Uterus (tissue), 4 donors: ENCODE results near the gene SLF1. TPM values are rescaled to one million over a fixed set of nuclear protein-coding genes. Genes with fewer than 3 reads are reported as not detected.

ENCODE experiments used
- DNase-seq, 2 donors: peaks; one replicate each; pipeline ENCODE4 v3.0.0-alpha.2; 2019 to 2020
- H3K27ac ChIP-seq, 2 donors: fragments of 200-600 bp; sonication (generic); 1 replicate in 1 of 2; 2 replicates in 1 of 2; pipeline ENCODE4 v1.5.1; 2016 to 2018
- H3K27me3 ChIP-seq, 2 donors: fragments of 200-600 bp; sonication (generic); one replicate each; pipeline ENCODE4 v1.5.1; 2018 to 2019; ENCODE audit warnings: control low read depth in 1 of 2
- H3K36me3 ChIP-seq, 2 donors: fragments of 200-600 bp; sonication (generic); one replicate each; pipeline ENCODE4 v1.5.1; 2019; ENCODE audit warnings: control low read depth in 1 of 2
- H3K4me1 ChIP-seq, 2 donors: fragments of 200-600 bp; sonication (generic); one replicate each; pipeline ENCODE4 v1.5.1; 2018 to 2019; ENCODE audit warnings: control low read depth in 1 of 2
- H3K4me3 ChIP-seq, 2 donors: fragments of 200-600 bp; sonication (generic); 1 replicate in 1 of 2; 2 replicates in 1 of 2; pipeline ENCODE4 v1.5.1; 2018 to 2019; ENCODE audit warnings: mild to moderate bottlenecking in 1 of 2
- H3K9me3 ChIP-seq, 2 donors: fragments of 200-600 bp; sonication (generic); one replicate each; pipeline ENCODE4 v1.5.1; 2019; ENCODE audit warnings: control low read depth in 1 of 2
- CTCF ChIP-seq, 4 experiments: fragments of 200-600 bp in 2 of 4; fragments of 450-650 bp in 2 of 4; sonication (generic) in 2 of 4; IDR thresholded peaks; one replicate each; pipeline ENCODE4 v1.5.1; 2016 to 2019; ENCODE audit warnings: antibody characterized with exemption in 4 of 4, mild to moderate bottlenecking in 2 of 4, moderate library complexity in 1 of 4
- POLR2A ChIP-seq, 2 donors: fragments of 450-650 bp; IDR thresholded peaks; one replicate each; pipeline ENCODE4 v1.6.1; 2016; ENCODE audit warnings: antibody characterized with exemption in 2 of 2, mild to moderate bottlenecking in 1 of 2, moderate library complexity in 1 of 2
- intact Hi-C: fragments of 100-400 bp; cut with DNase I; formaldehyde crosslinking; loops from one replicate; pipeline ENCODE4 v1.15.1; 2023; ENCODE audit warnings: low total_unique reads
- total RNA-seq, 4 donors: library from RNA; depleted of rRNA in 3 of 4; stranded (reverse); fragments of >200 nt in 3 of 4; gene quantifications; one replicate each; pipeline versions ENCODE4 v1.1.0 to v1.2.4, GENCODE V29; 2014 to 2023
- donor health status: DM: yes; HTN: yes; CAD: no.

Gene SLF1
- total RNA-seq, 4 donors from 2014 or later = 5.0 to 18.2 (median 11.8) TPM

DNA sequence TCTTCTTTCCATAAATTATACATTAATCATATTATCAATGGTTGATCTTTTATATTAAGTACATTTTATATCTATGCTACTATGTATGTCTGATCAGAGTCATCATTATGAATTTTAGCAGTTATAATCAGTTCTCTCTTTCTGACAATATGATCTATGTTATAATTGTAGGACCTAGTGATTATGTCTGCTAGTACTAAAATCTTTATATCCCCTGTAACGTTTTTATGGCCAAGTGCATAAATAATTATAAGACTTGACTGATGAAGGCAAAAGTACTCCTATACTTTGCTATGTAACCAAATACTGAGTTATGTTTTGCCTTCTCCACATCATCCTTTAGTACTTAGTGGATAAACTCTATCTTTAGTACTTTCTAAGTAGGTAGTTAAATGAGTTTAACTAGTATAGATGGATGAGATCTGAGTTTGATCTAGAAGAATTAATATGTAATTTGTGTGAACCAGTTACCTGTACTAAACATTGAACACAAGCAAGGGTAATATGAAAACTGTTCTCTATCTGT is 75.4 kb downstream of the SLF1 start:
- no peaks in the 10 kb centered on the region for H3K27me3 ChIP-seq
- intact Hi-C loops = no loop called here
- H3K27ac ChIP-seq = no peak overlapping the region
- TF ChIP-seq POLR2A (IDR thresholded peaks at IDR 0.05) (no peak), CTCF (IDR thresholded peaks at IDR 0.05) (no peak)
- no peak for DNase-seq
- no peaks in the 10 kb centered on the region for H3K36me3 ChIP-seq
- peaks cover 0 to 4% of the 10 kb centered on the region in 2 donors for H3K4me1 ChIP-seq
- H3K4me3 ChIP-seq = no peak overlapping the region
- no peaks in the 10 kb centered on the region for H3K9me3 ChIP-seq

DNA sequence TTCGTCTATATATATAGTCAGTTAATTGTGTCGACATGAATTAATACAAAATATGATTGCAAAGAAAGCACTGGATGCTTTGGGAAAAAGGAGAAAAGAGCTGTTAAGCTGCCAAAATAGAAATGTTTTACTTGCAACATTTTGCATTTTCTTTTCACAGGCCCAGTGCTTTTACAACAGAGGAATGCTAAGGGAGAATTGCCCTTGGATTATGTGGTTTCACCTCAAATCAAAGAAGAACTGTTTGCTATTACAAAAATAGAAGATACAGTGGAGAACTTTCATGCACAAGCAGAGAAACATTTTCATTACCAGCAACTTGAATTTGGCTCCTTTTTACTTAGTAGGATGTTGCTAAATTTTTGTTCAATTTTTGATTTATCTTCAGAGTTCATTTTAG is 76.2 kb downstream of the SLF1 start:
- no peak for TF ChIP-seq CTCF (IDR thresholded peaks at IDR 0.05)
- no peak for TF ChIP-seq POLR2A (IDR thresholded peaks at IDR 0.05)
- peaks cover 0 to 4% of the 10 kb centered on the region in 2 donors for H3K4me1 ChIP-seq
- no peaks in the 10 kb centered on the region for H3K27me3 ChIP-seq
- H3K4me3 ChIP-seq = no peak overlapping the region
- intact Hi-C loops = no loop called here
- no peak overlapping the region for H3K27ac ChIP-seq
- no peaks in the 10 kb centered on the region for H3K9me3 ChIP-seq
- no peak for DNase-seq
- H3K36me3 ChIP-seq = no peaks in the 10 kb centered on the region

DNA sequence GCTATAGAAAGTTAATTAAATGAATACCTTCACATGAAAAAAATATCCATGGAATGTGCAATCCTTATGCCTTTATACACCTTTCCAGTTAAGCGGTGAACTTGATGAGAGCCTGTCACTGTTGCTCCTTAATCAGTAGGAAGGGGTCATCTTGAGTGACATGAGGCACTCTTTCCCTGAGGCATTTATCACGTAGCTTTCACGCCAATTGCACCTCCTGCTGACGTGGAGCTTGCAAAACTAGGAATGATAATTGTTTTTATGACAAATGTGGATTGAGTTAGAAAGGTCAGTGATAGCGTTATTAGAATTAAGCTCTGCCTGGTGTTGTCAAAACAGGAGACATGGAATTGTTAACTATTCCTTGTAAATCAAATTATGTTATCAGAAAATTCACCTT is 79.7 kb downstream of the SLF1 start:
- no peak overlapping the region for H3K4me3 ChIP-seq
- H3K4me1 ChIP-seq = no peaks in the 10 kb centered on the region
- no peak for DNase-seq
- intact Hi-C loops = no loop called here
- H3K9me3 ChIP-seq = no peaks in the 10 kb centered on the region
- no peak for TF ChIP-seq CTCF (IDR thresholded peaks at IDR 0.05)
- no peak for TF ChIP-seq POLR2A (IDR thresholded peaks at IDR 0.05)
- H3K36me3 ChIP-seq = no peaks in the 10 kb centered on the region
- H3K27me3 ChIP-seq = no peaks in the 10 kb centered on the region
- H3K27ac ChIP-seq = no peak overlapping the region

- H3K4me3 ChIP-seq = no peak overlapping the region
- H3K36me3 ChIP-seq = no peaks in the 10 kb centered on the region
- DNase-seq = no peak
- no peaks in the 10 kb centered on the region for H3K9me3 ChIP-seq
- no peak for TF ChIP-seq CTCF (IDR thresholded peaks at IDR 0.05)
- no peak for TF ChIP-seq POLR2A (IDR thresholded peaks at IDR 0.05)
- intact Hi-C loops = no loop called here
- H3K27me3 ChIP-seq = no peaks in the 10 kb centered on the region
- no peaks in the 10 kb centered on the region for H3K4me1 ChIP-seq
- no peak overlapping the region for H3K27ac ChIP-seq
Observed at GRCh38 chr5:94699562-94699961, 81.1 kb downstream of the SLF1 start.

GRCh38 chr5:94700592-94700991 is 82.1 kb downstream of the SLF1 start:
- no peaks in the 10 kb centered on the region for H3K4me1 ChIP-seq
- no peaks in the 10 kb centered on the region for H3K36me3 ChIP-seq
- H3K27me3 ChIP-seq = no peaks in the 10 kb centered on the region
- no peak overlapping the region for H3K4me3 ChIP-seq
- intact Hi-C loops = no loop called here
- H3K9me3 ChIP-seq = no peaks in the 10 kb centered on the region
- DNase-seq = no peak
- no peak overlapping the region for H3K27ac ChIP-seq
- TF ChIP-seq POLR2A (IDR thresholded peaks at IDR 0.05) (no peak), CTCF (IDR thresholded peaks at IDR 0.05) (no peak)
